Uterus (tissue), 4 donors: ENCODE results near the gene FBXL3. TPM values are rescaled to one million over a fixed set of nuclear protein-coding genes. Genes with fewer than 3 reads are reported as not detected.

ENCODE experiments used
- DNase-seq, 2 donors: peaks; one replicate each; pipeline ENCODE4 v3.0.0-alpha.2; 2019 to 2020
- H3K27ac ChIP-seq, 2 donors: fragments of 200-600 bp; sonication (generic); 1 replicate in 1 of 2; 2 replicates in 1 of 2; pipeline ENCODE4 v1.5.1; 2016 to 2018
- H3K27me3 ChIP-seq, 2 donors: fragments of 200-600 bp; sonication (generic); one replicate each; pipeline ENCODE4 v1.5.1; 2018 to 2019; ENCODE audit warnings: control low read depth in 1 of 2
- H3K36me3 ChIP-seq, 2 donors: fragments of 200-600 bp; sonication (generic); one replicate each; pipeline ENCODE4 v1.5.1; 2019; ENCODE audit warnings: control low read depth in 1 of 2
- H3K4me1 ChIP-seq, 2 donors: fragments of 200-600 bp; sonication (generic); one replicate each; pipeline ENCODE4 v1.5.1; 2018 to 2019; ENCODE audit warnings: control low read depth in 1 of 2
- H3K4me3 ChIP-seq, 2 donors: fragments of 200-600 bp; sonication (generic); 1 replicate in 1 of 2; 2 replicates in 1 of 2; pipeline ENCODE4 v1.5.1; 2018 to 2019; ENCODE audit warnings: mild to moderate bottlenecking in 1 of 2
- H3K9me3 ChIP-seq, 2 donors: fragments of 200-600 bp; sonication (generic); one replicate each; pipeline ENCODE4 v1.5.1; 2019; ENCODE audit warnings: control low read depth in 1 of 2
- POLR2A ChIP-seq, 2 donors: fragments of 450-650 bp; IDR thresholded peaks; one replicate each; pipeline ENCODE4 v1.6.1; 2016; ENCODE audit warnings: antibody characterized with exemption in 2 of 2, mild to moderate bottlenecking in 1 of 2, moderate library complexity in 1 of 2
- intact Hi-C: fragments of 100-400 bp; cut with DNase I; formaldehyde crosslinking; loops from one replicate; pipeline ENCODE4 v1.15.1; 2023; ENCODE audit warnings: low total_unique reads
- total RNA-seq, 4 donors: library from RNA; depleted of rRNA in 3 of 4; stranded (reverse); fragments of >200 nt in 3 of 4; gene quantifications; one replicate each; pipeline versions ENCODE4 v1.1.0 to v1.2.4, GENCODE V29; 2014 to 2023
- TF ChIP-seq, protein P1 (sequence below), 4 experiments: fragments of 200-600 bp in 2 of 4; fragments of 450-650 bp in 2 of 4; sonication (generic) in 2 of 4; IDR thresholded peaks; one replicate each; pipeline ENCODE4 v1.5.1; 2016 to 2019; ENCODE audit warnings: antibody characterized with exemption in 4 of 4, mild to moderate bottlenecking in 2 of 4, moderate library complexity in 1 of 4
- donor health status: DM: yes; HTN: yes; CAD: no.

The FBXL3 gene
- total RNA-seq, 4 donors from 2014 or later, result 62.8 to 158 (median 92.3) TPM

DNA sequence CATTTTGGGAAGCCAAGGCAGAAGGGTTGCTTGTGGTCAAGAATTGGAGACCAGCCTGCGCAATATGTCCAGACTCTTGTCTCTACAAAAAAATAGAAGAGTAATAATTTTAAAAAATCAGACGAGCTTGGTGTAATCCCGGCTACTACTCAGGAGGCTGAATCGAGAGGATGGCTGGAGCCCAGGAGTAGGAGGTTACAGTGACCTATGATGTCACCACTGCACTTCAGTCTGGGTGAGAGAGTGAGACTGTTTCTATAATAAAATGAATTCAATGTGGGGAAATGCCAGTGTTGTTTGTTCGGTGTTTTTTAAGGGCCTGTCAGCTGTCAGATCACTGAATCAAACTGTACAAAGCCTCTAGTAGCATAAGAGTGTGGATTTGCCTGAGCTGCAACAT lies 1.2 kb upstream of the FBXL3 start:
- H3K27ac ChIP-seq, result peak overlapping the region; percentile 100
- no peaks in the 10 kb centered on the region for H3K36me3 ChIP-seq
- no peaks in the 10 kb centered on the region for H3K9me3 ChIP-seq
- TF ChIP-seq, protein P1, sequence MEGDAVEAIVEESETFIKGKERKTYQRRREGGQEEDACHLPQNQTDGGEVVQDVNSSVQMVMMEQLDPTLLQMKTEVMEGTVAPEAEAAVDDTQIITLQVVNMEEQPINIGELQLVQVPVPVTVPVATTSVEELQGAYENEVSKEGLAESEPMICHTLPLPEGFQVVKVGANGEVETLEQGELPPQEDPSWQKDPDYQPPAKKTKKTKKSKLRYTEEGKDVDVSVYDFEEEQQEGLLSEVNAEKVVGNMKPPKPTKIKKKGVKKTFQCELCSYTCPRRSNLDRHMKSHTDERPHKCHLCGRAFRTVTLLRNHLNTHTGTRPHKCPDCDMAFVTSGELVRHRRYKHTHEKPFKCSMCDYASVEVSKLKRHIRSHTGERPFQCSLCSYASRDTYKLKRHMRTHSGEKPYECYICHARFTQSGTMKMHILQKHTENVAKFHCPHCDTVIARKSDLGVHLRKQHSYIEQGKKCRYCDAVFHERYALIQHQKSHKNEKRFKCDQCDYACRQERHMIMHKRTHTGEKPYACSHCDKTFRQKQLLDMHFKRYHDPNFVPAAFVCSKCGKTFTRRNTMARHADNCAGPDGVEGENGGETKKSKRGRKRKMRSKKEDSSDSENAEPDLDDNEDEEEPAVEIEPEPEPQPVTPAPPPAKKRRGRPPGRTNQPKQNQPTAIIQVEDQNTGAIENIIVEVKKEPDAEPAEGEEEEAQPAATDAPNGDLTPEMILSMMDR (IDR thresholded peaks at IDR 0.05), result no peak
- no peak for TF ChIP-seq POLR2A (IDR thresholded peaks at IDR 0.05)
- H3K27me3 ChIP-seq, result no peaks in the 10 kb centered on the region
- DNase-seq, result peak; percentile 63 to 68
- intact Hi-C loops, result no loop called here
- peak overlapping the region in 1 of 2 donors; percentile 99 for H3K4me3 ChIP-seq
- no peaks in the 10 kb centered on the region for H3K4me1 ChIP-seq

DNA sequence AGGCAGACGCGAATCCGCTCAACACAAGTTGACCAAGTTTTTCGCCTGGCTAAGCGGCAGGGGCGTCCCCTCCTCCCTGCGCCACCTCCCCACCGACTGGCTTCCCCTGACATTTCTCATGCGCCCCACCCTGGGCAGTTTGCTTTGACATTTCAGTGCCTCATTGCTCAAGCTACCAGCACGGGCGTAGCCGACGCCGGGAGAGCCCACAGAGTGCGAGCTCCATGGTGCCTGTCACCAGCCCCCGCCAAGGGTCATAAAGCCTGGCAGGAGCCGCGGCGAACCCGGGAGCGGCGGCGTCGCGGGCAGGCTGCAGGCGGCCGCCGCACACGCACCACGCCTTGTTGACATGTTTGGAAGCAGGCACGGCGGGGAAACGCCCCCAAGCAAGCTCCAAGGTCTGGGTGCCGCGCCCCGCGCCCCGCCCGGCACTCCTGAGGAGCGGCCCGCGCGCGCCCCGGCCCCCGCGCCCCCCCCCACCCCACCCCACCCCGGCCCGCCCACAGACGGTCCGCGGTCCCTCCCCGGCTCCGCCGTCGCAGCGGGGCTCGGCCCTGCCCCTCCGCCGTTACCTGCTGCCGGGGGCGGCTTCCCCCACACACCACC lies 601 bp downstream of the FBXL3 start:
- Histone ChIP-seq H3K36me3 (no peaks in the 10 kb centered on the region), H3K4me3 (peak overlapping the region; percentile 59 to 99), H3K27ac (peak overlapping the region; percentile 100), H3K27me3 (no peaks in the 10 kb centered on the region), H3K9me3 (no peaks in the 10 kb centered on the region), H3K4me1 (no peaks in the 10 kb centered on the region)
- peak; percentile 78 to 80 for DNase-seq
- TF ChIP-seq POLR2A (IDR thresholded peaks at IDR 0.05), result no peak
- TF ChIP-seq, protein P1 (IDR thresholded peaks at IDR 0.05), result no peak
- intact Hi-C loops, result no loop called here

DNA sequence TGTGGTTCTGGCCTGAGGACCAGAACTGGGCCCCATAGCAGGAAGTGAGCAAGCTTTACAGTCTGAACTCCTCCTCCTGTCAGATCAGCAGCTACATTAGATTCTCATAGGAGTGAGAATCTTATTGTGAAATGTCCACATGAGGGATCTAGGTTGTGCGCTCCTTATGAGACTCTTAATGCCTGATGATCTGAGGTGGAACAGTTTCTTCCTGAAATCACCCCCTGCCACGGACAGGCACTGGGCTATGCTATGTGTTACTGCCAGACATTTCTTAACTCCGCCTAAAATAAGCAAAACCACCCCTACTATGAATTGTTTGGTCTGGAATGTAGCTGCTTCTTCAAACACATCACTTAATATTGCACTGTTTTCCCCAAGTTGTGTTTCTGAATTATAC lies 4.6 kb downstream of the FBXL3 start:
- no peak for DNase-seq
- TF ChIP-seq, protein P1 (IDR thresholded peaks at IDR 0.05), result no peak
- no peak for TF ChIP-seq POLR2A (IDR thresholded peaks at IDR 0.05)
- Histone ChIP-seq H3K36me3 (no peaks in the 10 kb centered on the region), H3K4me3 (peak overlapping the region in 1 of 2 donors; percentile 7), H3K27me3 (no peaks in the 10 kb centered on the region), H3K9me3 (no peaks in the 10 kb centered on the region), H3K4me1 (peaks cover 0 to 22% of the 10 kb centered on the region in 2 donors), H3K27ac (peak overlapping the region; percentile 8 to 22)
- intact Hi-C loops, result no loop called here

DNA sequence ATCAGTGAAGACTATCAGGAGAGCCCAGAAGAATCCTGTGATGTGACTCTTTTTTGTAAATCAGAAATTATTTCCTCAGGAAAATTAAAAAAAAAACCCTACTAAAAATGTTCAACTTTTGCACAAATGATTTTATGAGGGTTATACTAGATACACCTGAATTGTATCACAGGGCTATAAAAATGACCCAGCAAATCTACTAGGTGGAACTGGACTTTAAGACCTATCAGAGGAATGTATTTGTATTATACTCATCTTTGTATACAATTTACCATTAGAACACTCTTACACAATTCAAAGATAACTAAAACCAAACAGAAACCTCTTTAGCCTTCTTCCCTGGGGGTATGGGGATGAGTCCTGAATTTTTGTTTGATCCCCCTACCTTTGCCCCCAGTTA lies 7.2 kb downstream of the FBXL3 start:
- Histone ChIP-seq H3K4me1 (peaks cover 0 to 24% of the 10 kb centered on the region in 2 donors), H3K27ac (no peak overlapping the region), H3K4me3 (no peak overlapping the region), H3K36me3 (no peaks in the 10 kb centered on the region), H3K27me3 (no peaks in the 10 kb centered on the region), H3K9me3 (no peaks in the 10 kb centered on the region)
- intact Hi-C loops, result no loop called here
- TF ChIP-seq, protein P1 (IDR thresholded peaks at IDR 0.05), result no peak
- no peak for TF ChIP-seq POLR2A (IDR thresholded peaks at IDR 0.05)
- no peak for DNase-seq

DNA sequence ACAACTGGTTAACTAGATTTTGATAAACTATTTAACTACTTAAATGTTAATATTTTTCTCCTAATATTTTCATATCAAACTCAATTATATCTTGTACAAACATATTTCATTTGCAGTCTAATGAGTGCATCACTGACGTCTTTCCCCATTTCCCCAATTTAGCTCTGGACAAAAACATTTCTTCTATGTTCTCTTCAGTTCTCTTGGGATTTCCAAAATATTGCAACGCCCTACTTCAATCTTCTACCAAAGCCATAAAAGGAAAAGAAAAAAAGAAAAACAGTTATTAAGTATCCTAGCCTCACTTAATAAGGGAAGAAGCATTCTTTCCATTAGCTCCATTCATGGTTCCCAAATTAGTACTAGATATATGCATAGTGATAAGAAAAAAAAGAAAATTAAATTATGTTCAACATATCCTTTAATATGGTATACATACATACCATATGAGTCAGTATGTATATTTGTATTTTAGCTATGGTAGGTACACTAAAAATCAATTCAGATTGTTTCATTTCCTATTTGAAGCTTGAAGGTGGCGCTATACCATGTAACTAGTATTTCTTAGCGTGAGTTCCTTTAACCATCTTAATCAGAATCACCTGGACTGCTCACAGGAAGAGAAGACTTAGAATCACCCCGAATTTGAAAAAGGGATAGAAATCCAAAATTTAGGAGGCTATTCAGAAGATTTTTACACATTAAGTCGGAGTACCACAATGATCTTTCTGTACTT lies 9.9 kb downstream of the FBXL3 start:
- Histone ChIP-seq H3K27ac (peak overlapping the region; percentile 61 to 67), H3K4me1 (peaks cover 0 to 24% of the 10 kb centered on the region in 2 donors), H3K36me3 (no peaks in the 10 kb centered on the region), H3K27me3 (no peaks in the 10 kb centered on the region), H3K4me3 (no peak overlapping the region), H3K9me3 (no peaks in the 10 kb centered on the region)
- TF ChIP-seq, protein P1 (IDR thresholded peaks at IDR 0.05), result no peak
- no peak for TF ChIP-seq POLR2A (IDR thresholded peaks at IDR 0.05)
- DNase-seq, result no peak
- intact Hi-C loops, result no loop called here
